ENCODE data around the gene CHD1.

- TF ChIP-seq POLR2A (conservative IDR thresholded peaks at IDR 0.05) (peak; percentile 62), TAF1 (IDR thresholded peaks at IDR 0.05; ENCODE audit: control insufficient read depth, extremely low read depth, insufficient read depth, low read length, severe bottlenecking) (peak; percentile 64), ARNT (IDR thresholded peaks at IDR 0.05) (0 out of 4 replicates have a peak, but pooled peaks of 1 of the 2 experiments have one; percentile 41)
Measured at GRCh38 chr5:98927242-98927988, 1.4 kb downstream of the CHD1 start.
